T-helper 2 cell treated with Interferon-gamma antibody and Interleukin-4, amounts not matched to agents 100 ng/mL and 5 ng/mL, for 36 hours (primary cell): ENCODE results near the gene ZNF335. TPM values are rescaled to one million over a fixed set of nuclear protein-coding genes. Genes with fewer than 3 reads are reported as not detected.

Experiments used
- intact Hi-C: fragments of 100-400 bp; cut with micrococcal nuclease; formaldehyde crosslinking; loops from one replicate; pipeline ENCODE4 v1.15.1; 2023
- total RNA-seq: library from RNA; stranded (reverse); gene quantifications from 2 replicates; pipeline ENCODE4 v1.2.3, GENCODE V29; 2022

The ZNF335 gene, protein sequence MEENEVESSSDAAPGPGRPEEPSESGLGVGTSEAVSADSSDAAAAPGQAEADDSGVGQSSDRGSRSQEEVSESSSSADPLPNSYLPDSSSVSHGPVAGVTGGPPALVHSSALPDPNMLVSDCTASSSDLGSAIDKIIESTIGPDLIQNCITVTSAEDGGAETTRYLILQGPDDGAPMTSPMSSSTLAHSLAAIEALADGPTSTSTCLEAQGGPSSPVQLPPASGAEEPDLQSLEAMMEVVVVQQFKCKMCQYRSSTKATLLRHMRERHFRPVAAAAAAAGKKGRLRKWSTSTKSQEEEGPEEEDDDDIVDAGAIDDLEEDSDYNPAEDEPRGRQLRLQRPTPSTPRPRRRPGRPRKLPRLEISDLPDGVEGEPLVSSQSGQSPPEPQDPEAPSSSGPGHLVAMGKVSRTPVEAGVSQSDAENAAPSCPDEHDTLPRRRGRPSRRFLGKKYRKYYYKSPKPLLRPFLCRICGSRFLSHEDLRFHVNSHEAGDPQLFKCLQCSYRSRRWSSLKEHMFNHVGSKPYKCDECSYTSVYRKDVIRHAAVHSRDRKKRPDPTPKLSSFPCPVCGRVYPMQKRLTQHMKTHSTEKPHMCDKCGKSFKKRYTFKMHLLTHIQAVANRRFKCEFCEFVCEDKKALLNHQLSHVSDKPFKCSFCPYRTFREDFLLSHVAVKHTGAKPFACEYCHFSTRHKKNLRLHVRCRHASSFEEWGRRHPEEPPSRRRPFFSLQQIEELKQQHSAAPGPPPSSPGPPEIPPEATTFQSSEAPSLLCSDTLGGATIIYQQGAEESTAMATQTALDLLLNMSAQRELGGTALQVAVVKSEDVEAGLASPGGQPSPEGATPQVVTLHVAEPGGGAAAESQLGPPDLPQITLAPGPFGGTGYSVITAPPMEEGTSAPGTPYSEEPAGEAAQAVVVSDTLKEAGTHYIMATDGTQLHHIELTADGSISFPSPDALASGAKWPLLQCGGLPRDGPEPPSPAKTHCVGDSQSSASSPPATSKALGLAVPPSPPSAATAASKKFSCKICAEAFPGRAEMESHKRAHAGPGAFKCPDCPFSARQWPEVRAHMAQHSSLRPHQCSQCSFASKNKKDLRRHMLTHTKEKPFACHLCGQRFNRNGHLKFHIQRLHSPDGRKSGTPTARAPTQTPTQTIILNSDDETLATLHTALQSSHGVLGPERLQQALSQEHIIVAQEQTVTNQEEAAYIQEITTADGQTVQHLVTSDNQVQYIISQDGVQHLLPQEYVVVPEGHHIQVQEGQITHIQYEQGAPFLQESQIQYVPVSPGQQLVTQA (N-terminal part only)
- total RNA-seq, result 37.6 and 38.7 TPM in 2 replicates

GRCh38 chr20:45971675-45972499 is at the start of gene ZNF335:
Gene ZNF335, minus strand, starts transcription at chr20:45972203. Its CDS starts 793 bp downstream, at chr20:45971410.
- intact Hi-C loops, result loop anchor here (1.0 to 5.0 kb wide), 10 partner anchors 37 to 609 kb away; partner anchors contain the start of genes ACOT8, CTSA, DNTTIP1 and ELMO2

DNA sequence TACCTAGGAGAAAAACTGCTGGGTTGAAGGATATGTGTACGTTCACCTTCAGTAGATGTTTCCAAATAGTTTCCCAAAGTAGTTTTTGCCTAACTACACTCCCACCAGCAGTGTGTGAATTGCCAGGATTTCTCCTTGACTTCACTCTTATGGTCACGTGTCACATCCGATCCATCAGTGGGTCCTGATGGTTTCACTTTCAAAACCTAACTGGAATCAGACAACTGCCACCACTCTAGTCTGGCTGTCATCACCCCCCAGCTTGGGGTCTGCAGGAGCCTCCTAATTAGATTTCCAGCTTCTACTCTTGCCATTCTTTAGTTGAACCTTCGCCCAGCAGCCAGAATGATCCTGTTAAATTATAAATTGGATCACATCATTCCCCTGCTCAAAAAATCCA is 48.6 kb upstream of the ZNF335 start:
- intact Hi-C loops, result no loop called here

- intact Hi-C loops, result no loop called here
These were observed 46.6 kb upstream of the ZNF335 start for GRCh38 chr20:46018611-46019010.

DNA sequence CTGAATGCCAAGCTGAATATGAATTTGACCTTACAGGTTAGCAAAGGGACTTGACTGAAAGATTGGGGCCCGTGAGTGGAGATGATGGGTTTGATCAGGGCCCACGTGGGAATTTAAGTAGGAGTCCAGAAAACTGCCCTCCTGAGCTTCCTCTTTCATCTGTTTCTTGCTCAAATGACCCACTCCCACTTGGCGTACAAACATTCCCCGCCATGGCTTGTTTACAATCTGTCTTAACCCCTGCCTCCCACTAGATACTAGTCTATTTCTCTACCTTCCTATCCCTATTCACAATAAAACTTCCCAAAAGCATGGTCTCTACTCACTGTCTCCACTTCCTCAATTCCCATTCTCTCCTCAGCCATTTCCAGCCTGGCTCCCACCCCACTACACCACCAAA is 46.1 kb upstream of the ZNF335 start:
- intact Hi-C loops, result no loop called here

GRCh38 chr20:46017272-46017671 is 45.3 kb upstream of the ZNF335 start:
- intact Hi-C loops, result no loop called here

- intact Hi-C loops, result loop anchor here (5.0 kb wide), 2 partner anchors 42 to 348 kb away; partner anchors contain the start of gene ZNF335
These were observed 42.8 kb upstream of the ZNF335 start for GRCh38 chr20:46014517-46015396.

GRCh38 chr20:46013829-46014516 is 42.0 kb upstream of the ZNF335 start:
- intact Hi-C loops, result loop anchor here (1.0 to 5.0 kb wide), 3 partner anchors 27 to 348 kb away; partner anchors contain the start of gene ZNF335

GRCh38 chr20:46013322-46013828 is 41.4 kb upstream of the ZNF335 start:
- intact Hi-C loops, result loop anchor here (1.0 to 5.0 kb wide), 3 partner anchors 26 to 349 kb away; partner anchors contain the start of gene ZNF335

DNA sequence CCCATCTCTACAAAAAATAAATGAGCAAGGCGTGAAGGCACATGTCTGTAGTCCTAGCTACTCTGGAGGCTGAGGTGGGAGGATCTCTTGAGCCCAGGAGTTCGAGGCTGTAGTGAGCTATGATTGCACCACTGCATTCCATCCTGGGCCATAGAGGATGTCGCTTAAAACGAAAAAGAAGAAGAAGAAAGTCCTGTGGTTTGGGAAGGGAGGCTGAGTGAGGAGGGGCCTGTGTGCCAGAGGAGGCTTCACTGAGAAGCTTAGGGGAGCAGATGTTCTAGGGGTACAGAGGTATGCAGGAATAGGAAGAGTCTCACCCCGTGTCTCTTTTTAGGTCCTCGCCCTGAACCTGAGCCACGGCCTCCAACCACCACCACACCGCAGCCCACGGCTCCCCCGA is 40.9 kb upstream of the ZNF335 start:
- intact Hi-C loops, result loop anchor here (1.0 to 5.0 kb wide), 3 partner anchors 26 to 349 kb away; partner anchors contain the start of gene ZNF335

- intact Hi-C loops, result loop anchor here (5.0 kb wide), 2 partner anchors 40 to 350 kb away; partner anchors contain the start of gene ZNF335
These were observed 39.9 kb upstream of the ZNF335 start for GRCh38 chr20:46011631-46012482.

GRCh38 chr20:46010491-46011391 is 38.7 kb upstream of the ZNF335 start:
- intact Hi-C loops, result loop anchor here (5.0 kb wide), 2 partner anchors 38 to 352 kb away; partner anchors contain the start of gene ZNF335

GRCh38 chr20:46009816-46010215 is 37.8 kb upstream of the ZNF335 start:
- intact Hi-C loops, result loop anchor here (5.0 kb wide), 2 partner anchors 38 to 352 kb away; partner anchors contain the start of gene ZNF335

GRCh38 chr20:46007671-46008070 is 35.7 kb upstream of the ZNF335 start:
- intact Hi-C loops, result no loop called here

DNA sequence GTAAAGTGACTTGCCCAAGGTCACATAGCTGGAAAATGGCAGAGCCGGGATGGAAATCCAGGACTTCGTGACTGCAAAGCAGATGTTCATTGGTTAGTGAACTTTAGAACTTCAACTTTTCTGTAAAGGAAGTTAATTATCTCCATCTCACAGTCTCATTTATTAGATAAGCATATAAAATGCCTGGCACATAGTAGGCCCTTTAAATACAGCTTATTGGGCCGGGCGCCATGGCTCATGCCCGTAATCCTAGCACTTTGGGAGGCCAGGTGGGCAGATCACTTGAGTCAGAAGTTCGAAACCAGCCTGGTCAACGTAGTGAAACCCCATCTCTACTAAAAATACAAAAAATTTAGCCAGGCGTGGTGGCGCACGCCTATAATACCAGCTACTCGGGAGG is 35.0 kb upstream of the ZNF335 start:
- intact Hi-C loops, result no loop called here

DNA sequence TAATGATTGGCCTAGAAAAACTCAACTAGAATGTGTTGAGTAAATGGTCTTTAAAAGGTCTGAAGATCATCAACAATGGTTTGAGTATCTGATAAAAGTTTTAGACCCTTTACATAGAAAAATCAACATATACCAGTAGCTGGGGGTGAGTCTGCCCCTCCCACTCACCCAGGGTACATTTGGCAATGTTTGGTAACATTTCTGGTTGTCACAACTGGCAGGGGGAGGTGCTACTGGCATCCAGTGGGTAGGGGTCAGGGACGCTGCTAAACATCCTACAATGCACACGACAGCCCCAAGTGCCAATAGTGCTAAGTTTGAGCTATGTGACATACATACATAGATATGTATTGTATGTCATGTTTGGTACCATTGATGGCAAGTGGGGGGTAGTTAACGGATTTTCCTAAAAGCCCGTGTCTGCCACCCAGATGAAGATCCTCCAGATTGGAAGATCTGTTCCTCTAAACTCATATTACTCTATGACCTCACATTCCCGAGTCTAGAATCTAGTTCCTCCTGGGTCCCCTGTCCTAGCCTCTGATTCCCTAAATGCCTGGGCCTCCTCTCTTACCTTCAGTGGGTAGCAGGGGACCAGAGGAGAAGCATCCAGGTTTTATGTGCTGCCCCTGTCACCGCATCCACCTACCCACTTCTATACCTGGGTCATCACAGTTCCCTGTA is 34.2 kb upstream of the ZNF335 start:
- intact Hi-C loops, result no loop called here
